ENCODE data around the gene OSMR. TPM values are rescaled to one million over a fixed set of nuclear protein-coding genes. Genes with fewer than 3 reads are reported as not detected.

Gene OSMR
- total RNA-seq, 1 donor from 2014 or later, result 0.58 TPM

DNA sequence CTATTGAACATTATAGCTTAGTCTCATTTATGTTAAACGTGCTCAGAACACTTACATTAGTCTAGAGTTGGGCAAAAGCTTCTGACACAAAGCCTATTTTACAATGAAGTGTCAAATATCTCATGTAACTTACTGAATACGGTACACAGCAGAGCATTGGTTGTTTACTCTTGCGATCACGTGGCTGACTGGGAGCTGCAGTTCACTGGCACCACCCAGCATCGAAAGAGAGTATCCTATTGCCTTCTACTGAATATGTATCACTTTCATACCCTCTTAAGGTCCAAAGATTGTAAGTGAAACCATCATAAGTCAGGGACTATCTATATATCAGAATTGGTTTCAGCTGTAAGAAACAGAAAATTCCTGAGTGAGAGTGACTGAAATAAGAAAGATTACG is 42.6 kb upstream of the OSMR start:
- Mint-ChIP-seq H3K27me3 (ENCODE audit: insufficient read depth, low read depth) (no peaks in the 10 kb centered on the region), H3K36me3 (no peaks in the 10 kb centered on the region), H3K4me1 (peaks cover 6% of the 10 kb centered on the region), H3K27ac (no peak overlapping the region), H3K9me3 (no peaks in the 10 kb centered on the region), H3K4me3 (no peak overlapping the region)
- Histone ChIP-seq H2AFZ (replicated peaks) (no peak overlapping the region), H3K4me2 (no peak overlapping the region), H3K4me3 (no peak overlapping the region), H4K20me1 (ENCODE audit: low read depth) (no peaks in the 10 kb centered on the region), H3K27ac (no peak overlapping the region), H3K9ac (no peak overlapping the region), H3K36me3 (no peaks in the 10 kb centered on the region), H3K79me2 (ENCODE audit: low read depth) (no peaks in the 10 kb centered on the region), H3K27me3 (no peaks in the 10 kb centered on the region), H3F3A (ENCODE audit: low read depth) (no peaks in the 10 kb centered on the region), H3K9me3 (ENCODE audit: low read depth) (no peaks in the 10 kb centered on the region), H3K4me1 (no peaks in the 10 kb centered on the region)
- DNase-seq (ENCODE audit: low spot score), result no peak
- no peak for TF ChIP-seq EZH2 (IDR thresholded peaks at IDR 0.05)
- TF ChIP-seq, protein P1, sequence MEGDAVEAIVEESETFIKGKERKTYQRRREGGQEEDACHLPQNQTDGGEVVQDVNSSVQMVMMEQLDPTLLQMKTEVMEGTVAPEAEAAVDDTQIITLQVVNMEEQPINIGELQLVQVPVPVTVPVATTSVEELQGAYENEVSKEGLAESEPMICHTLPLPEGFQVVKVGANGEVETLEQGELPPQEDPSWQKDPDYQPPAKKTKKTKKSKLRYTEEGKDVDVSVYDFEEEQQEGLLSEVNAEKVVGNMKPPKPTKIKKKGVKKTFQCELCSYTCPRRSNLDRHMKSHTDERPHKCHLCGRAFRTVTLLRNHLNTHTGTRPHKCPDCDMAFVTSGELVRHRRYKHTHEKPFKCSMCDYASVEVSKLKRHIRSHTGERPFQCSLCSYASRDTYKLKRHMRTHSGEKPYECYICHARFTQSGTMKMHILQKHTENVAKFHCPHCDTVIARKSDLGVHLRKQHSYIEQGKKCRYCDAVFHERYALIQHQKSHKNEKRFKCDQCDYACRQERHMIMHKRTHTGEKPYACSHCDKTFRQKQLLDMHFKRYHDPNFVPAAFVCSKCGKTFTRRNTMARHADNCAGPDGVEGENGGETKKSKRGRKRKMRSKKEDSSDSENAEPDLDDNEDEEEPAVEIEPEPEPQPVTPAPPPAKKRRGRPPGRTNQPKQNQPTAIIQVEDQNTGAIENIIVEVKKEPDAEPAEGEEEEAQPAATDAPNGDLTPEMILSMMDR (IDR thresholded peaks at IDR 0.05), result no peak
- TF ChIP-seq EZH2phosphoT487 (IDR thresholded peaks at IDR 0.05), result no peak

DNA sequence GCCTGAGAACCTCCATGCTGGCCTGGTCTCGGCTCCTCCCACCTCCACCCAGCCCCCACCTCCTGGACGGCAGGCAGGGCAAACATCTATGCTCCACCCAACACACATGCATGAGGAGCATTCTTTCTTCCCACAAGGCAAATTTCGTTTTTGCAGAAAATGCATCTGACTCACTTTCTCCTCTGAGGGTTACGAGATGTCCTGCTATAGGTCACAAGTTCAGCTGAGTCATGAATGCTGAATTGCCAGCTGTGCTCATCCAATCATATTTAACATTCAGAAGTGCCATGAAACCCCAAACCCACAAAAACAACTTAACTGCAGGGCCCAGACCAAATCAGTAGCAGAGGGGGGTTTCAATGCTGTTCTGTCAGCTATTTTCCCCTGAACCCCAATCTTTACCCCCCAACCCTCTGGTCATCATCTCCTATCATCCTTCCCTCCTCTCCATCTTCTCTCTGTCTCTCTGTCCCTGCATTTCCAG is 39.0 kb upstream of the OSMR start:
- no peak for DNase-seq (ENCODE audit: low spot score)
- no peak overlapping the region for H3K4me3 Mint-ChIP-seq
- peaks cover 2% of the 10 kb centered on the region for H3K27me3 Mint-ChIP-seq (ENCODE audit: insufficient read depth, low read depth)
- Histone ChIP-seq H3K27me3 (no peaks in the 10 kb centered on the region), H3K36me3 (no peaks in the 10 kb centered on the region), H3K27ac (no peak overlapping the region), H3K4me3 (no peak overlapping the region), H3K4me1 (peaks cover 6% of the 10 kb centered on the region), H2AFZ (replicated peaks) (no peak overlapping the region), H3K9ac (no peak overlapping the region), H3K9me3 (ENCODE audit: low read depth) (no peaks in the 10 kb centered on the region), H3K4me2 (no peak overlapping the region), H3F3A (ENCODE audit: low read depth) (no peaks in the 10 kb centered on the region), H4K20me1 (ENCODE audit: low read depth) (no peaks in the 10 kb centered on the region), H3K79me2 (ENCODE audit: low read depth) (no peaks in the 10 kb centered on the region)
- H3K9me3 Mint-ChIP-seq, result no peaks in the 10 kb centered on the region
- H3K27ac Mint-ChIP-seq, result no peak overlapping the region
- TF ChIP-seq EZH2phosphoT487 (IDR thresholded peaks at IDR 0.05), result no peak
- TF ChIP-seq, protein P1 (IDR thresholded peaks at IDR 0.05), result no peak
- no peak for TF ChIP-seq EZH2 (IDR thresholded peaks at IDR 0.05)
- no peaks in the 10 kb centered on the region for H3K36me3 Mint-ChIP-seq
- H3K4me1 Mint-ChIP-seq, result peaks cover 12% of the 10 kb centered on the region

DNA sequence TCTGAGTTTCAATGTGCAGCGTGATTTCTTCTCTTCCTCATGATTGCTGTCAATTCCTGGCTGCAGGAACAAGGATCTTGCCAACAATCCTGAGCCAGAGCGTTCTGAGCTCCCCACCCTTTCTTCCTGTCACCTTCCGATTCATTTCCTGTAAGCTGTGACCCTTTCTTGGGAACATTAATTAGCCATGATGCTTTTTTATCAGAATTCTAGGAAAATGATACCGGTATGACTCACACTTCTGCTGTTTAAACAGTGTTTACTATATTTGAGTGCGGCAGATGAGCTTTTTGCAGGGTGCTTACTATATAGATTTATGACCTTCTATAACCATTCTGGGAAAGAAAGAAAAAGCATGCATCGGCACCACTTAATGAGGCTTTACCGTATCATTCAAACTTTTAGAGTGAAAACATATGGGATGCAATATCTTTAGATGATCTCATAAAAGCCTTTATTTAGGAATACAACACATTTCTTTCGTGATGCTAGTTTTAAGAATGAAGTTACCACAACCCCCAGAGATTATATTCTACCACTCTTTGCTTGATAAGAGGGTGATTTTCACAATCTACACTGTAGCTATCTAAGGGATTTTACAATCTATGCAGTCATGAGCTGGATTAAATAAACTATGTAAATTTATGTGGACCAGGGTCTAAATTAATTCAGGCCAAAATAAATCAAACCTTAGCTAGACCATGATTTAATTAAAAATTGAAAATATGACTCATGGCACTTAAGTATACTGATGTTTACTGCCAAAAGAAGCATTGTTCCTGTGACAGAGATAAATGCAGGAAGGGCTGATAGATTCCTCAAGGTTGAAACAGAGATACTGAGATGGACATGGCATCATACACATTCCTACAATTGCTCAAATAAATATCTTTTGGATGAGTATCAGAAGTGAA is 38.0 kb upstream of the OSMR start:
- Mint-ChIP-seq H3K4me3 (no peak overlapping the region), H3K27ac (no peak overlapping the region), H3K9me3 (no peaks in the 10 kb centered on the region), H3K27me3 (ENCODE audit: insufficient read depth, low read depth) (peaks cover 2% of the 10 kb centered on the region), H3K36me3 (no peaks in the 10 kb centered on the region), H3K4me1 (peaks cover 12% of the 10 kb centered on the region)
- H3K36me3 ChIP-seq, result no peaks in the 10 kb centered on the region
- H4K20me1 ChIP-seq (ENCODE audit: low read depth), result no peaks in the 10 kb centered on the region
- no peaks in the 10 kb centered on the region for H3F3A ChIP-seq (ENCODE audit: low read depth)
- H3K9ac ChIP-seq, result no peak overlapping the region
- H2AFZ ChIP-seq (replicated peaks), result no peak overlapping the region
- H3K4me3 ChIP-seq, result no peak overlapping the region
- H3K9me3 ChIP-seq (ENCODE audit: low read depth), result no peaks in the 10 kb centered on the region
- peaks cover 6% of the 10 kb centered on the region for H3K4me1 ChIP-seq
- TF ChIP-seq EZH2phosphoT487 (IDR thresholded peaks at IDR 0.05) (no peak), EZH2 (IDR thresholded peaks at IDR 0.05) (no peak)
- TF ChIP-seq, protein P1 (IDR thresholded peaks at IDR 0.05), result no peak
- no peak overlapping the region for H3K27ac ChIP-seq
- DNase-seq (ENCODE audit: low spot score), result no peak
- H3K4me2 ChIP-seq, result no peak overlapping the region
- no peaks in the 10 kb centered on the region for H3K27me3 ChIP-seq
- no peaks in the 10 kb centered on the region for H3K79me2 ChIP-seq (ENCODE audit: low read depth)
